Karpas-422 (cell line): Measurements from ENCODE around the gene KCTD7. TPM values are rescaled to one million over a fixed set of nuclear protein-coding genes. Genes with fewer than 3 reads are reported as not detected.
A peak's percentile ranks its signal among the peaks of the same experiment; 100 is the strongest.
"Not testable (repeated sequence)": the region's sequence is repeated elsewhere in the genome, so short reads cannot be mapped to it uniquely, and the experiment has no call there.

Source experiments
- DNase-seq: peaks from one replicate; pipeline ENCODE4 v3.0.0-alpha.2; 2015
- H2AFZ ChIP-seq: fragments of 200-600 bp; sonication (generic); 2 replicates; pipeline ENCODE4 v1.6.1; 2014; ENCODE audit warnings: antibody characterized with exemption, low read length, mixed read lengths
- H3K27ac ChIP-seq: fragments of 200-600 bp; sonication (generic); 2 replicates; pipeline ENCODE4 v1.5.1; 2014; ENCODE audit warnings: mild to moderate bottlenecking, low read length, moderate library complexity
- H3K27me3 ChIP-seq: fragments of 200-600 bp; sonication (generic); 2 replicates; pipeline ENCODE4 v1.6.1; 2014; ENCODE audit warnings: low read length, mixed read lengths
- H3K36me3 ChIP-seq: fragments of 200-600 bp; sonication (generic); 2 replicates; pipeline ENCODE4 v1.6.1; 2014; ENCODE audit warnings: low read length, mixed read lengths; ENCODE audit not compliant: insufficient read depth
- H3K4me1 ChIP-seq: fragments of 200-600 bp; sonication (generic); 2 replicates; pipeline ENCODE4 v1.6.1; 2014; ENCODE audit warnings: mild to moderate bottlenecking, low read length, mixed read lengths
- H3K4me2 ChIP-seq: fragments of 200-600 bp; sonication (generic); 2 replicates; pipeline ENCODE4 v1.6.1; 2014; ENCODE audit warnings: low read length, low read depth, mild to moderate bottlenecking; ENCODE audit not compliant: poor library complexity, severe bottlenecking
- H3K4me3 ChIP-seq: fragments of 200-600 bp; sonication (generic); 2 replicates; pipeline ENCODE4 v1.5.1; 2014; ENCODE audit warnings: mild to moderate bottlenecking, antibody characterized with exemption, low read length, mixed read lengths
- H3K79me2 ChIP-seq: fragments of 200-600 bp; sonication (generic); 2 replicates; pipeline ENCODE4 v1.6.1; 2014; ENCODE audit warnings: mild to moderate bottlenecking, low read length, mixed read lengths
- H3K9ac ChIP-seq: fragments of 200-600 bp; sonication (generic); 2 replicates; pipeline ENCODE4 v1.6.0; 2014; ENCODE audit warnings: low read length
- H3K9me2 ChIP-seq: fragments of 200-600 bp; sonication (generic), shearing (Covaris generic); replicated peaks from 2 replicates; pipeline ENCODE4 v1.6.0; 2014; ENCODE audit warnings: mild to moderate bottlenecking, low read length, moderate library complexity; ENCODE audit not compliant: insufficient read depth
- H3K9me3 ChIP-seq: fragments of 300-700, 200-600 bp; sonication (generic); 2 replicates; pipeline ENCODE4 v1.6.1; 2014; ENCODE audit warnings: low read length, mixed read lengths
- H4K20me1 ChIP-seq: fragments of 200-600 bp; sonication (generic); 2 replicates; pipeline ENCODE4 v1.6.1; 2014; ENCODE audit warnings: mild to moderate bottlenecking, antibody characterized with exemption, low read length, low read depth; ENCODE audit not compliant: insufficient read depth
- total RNA-seq: library from RNA; depleted of rRNA; stranded (reverse); fragments of >200 nt; shearing (Covaris generic); gene quantifications from 2 replicates; pipeline ENCODE4 v1.2.3, GENCODE V29; 2014; ENCODE audit warnings: low replicate concordance

KCTD7 gene
- total RNA-seq, 1 experiment from 2014 or later = 23.2 TPM

DNA sequence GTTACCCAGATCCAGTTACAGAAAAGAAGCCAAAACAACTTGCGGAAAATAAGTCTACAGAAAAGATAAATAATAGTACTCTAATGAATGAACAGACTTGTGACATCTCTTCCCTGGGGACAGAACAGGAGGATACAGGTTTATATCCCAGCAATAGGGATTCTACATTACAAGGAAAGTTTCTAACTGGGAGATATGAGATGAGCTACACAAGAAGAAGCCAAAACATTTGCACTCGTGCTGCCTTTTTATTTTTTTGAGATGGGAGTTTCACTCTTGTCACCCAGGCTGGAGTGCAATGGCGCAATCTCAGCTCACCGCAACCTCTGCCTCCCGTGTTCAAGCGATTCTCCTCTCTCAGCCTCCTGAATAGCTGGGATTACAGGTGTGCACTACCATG lies 22.3 kb downstream of the KCTD7 start:
- not testable (repeated sequence) for H3K9ac ChIP-seq, H3K27ac ChIP-seq, H2AFZ ChIP-seq, H3K9me2 ChIP-seq, H3K4me2 ChIP-seq, DNase-seq, H3K27me3 ChIP-seq, H3K4me3 ChIP-seq, H3K36me3 ChIP-seq, H3K9me3 ChIP-seq, H4K20me1 ChIP-seq
- Histone ChIP-seq H3K79me2 (peaks cover 33% of the 10 kb centered on the region), H3K4me1 (peaks cover 25% of the 10 kb centered on the region)

DNA sequence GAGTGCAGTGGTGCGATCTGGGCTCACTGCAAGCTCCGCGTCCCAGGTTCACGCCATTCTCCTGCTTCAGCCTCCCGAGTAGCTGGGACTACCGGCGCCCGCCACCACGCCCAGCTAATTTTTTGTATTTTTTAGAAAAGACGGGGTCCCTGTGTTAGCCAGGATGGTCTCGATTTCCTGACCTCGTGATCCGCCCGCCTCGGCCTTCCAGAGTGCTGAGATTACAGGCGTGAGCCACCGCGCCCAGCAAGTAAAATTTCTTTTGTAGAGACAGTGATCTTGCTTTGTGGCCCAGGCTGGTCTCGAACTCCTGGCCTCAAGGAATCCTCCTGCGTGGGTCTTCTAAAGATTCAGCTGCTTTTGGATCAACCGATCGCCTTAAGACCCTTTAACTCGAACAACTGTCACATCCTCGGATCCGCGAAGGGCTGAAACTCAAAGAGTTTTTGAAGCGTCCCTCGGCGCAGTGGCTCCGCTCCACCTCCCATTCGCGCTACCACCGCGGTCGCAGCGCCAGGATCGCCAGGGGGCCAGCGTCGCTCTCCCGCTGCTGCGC lies 25.1 kb downstream of the KCTD7 start:
- H2AFZ ChIP-seq = peak overlapping the region; percentile 64; the same call in 1 of the 2 replicates
- H3K4me3 ChIP-seq = peak overlapping the region; percentile 99
- peak overlapping the region; percentile 89 for H3K27ac ChIP-seq
- H3K27me3 ChIP-seq, DNase-seq, H3K36me3 ChIP-seq, H4K20me1 ChIP-seq, H3K9me2 ChIP-seq, H3K9me3 ChIP-seq: not testable (repeated sequence)
- H3K9ac ChIP-seq = peak overlapping the region; percentile 98
- peaks cover 60% of the 10 kb centered on the region for H3K79me2 ChIP-seq
- peaks cover 20% of the 10 kb centered on the region for H3K4me1 ChIP-seq
- peak overlapping the region; percentile 97 for H3K4me2 ChIP-seq

DNA sequence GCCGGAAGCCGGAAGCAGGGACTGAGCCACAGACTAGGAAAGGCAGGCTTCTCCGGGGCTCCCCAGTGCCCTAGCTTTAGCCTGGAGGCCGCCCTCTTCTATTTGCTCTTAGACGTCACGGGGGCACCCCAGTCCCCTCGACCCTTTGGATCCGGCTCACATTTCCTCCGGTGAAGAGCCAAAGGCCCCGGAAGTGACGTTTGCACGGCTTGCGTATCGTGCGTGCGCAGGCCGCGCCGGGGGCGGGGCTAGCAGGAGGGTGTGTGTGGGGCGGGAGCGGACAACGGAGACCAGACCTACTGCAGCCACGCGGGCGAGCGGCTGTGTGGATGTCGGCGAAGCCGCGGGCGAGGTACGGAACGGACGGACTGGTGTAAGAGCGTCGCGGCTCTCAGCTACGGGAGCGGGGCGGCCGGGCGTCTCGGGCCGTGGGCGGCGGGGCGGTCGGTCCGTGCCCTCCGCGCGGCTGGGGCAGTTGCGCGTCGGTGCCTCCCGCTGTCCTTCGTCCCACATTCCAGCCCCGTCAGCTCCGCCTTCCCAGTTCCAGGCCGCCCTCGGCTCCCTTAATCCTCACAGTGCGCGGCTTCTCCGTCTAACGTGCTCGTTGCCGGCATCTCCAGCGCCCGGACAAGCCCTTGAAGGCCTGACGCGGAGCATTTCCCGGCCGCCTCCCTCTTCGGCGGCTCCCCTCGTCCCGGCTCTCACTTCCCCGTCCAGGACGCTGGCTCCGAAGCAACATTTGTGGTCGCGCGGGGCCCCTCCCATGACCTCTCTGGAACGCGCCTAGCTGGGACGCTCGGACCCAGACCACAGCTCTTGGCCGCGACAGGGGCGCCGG lies 25.8 kb downstream of the KCTD7 start:
- H3K4me1 ChIP-seq = peaks cover 20% of the 10 kb centered on the region
- H2AFZ ChIP-seq = peak overlapping the region; percentile 64; the same call in 1 of the 2 replicates
- DNase-seq = peak; percentile 100
- no peaks in the 10 kb centered on the region for H4K20me1 ChIP-seq
- H3K9me3 ChIP-seq = no peaks in the 10 kb centered on the region
- H3K4me2 ChIP-seq = peak overlapping the region; percentile 97
- peak overlapping the region; percentile 99 for H3K4me3 ChIP-seq
- H3K27ac ChIP-seq = peak overlapping the region; percentile 89
- peaks cover 67% of the 10 kb centered on the region for H3K79me2 ChIP-seq
- no peaks in the 10 kb centered on the region for H3K9me2 ChIP-seq
- H3K9ac ChIP-seq = peak overlapping the region; percentile 98
- H3K36me3 ChIP-seq = 0 out of 2 replicates have a peak, but pooled peaks cover 3% of the 10 kb centered on the region
- H3K27me3 ChIP-seq = no peaks in the 10 kb centered on the region

DNA sequence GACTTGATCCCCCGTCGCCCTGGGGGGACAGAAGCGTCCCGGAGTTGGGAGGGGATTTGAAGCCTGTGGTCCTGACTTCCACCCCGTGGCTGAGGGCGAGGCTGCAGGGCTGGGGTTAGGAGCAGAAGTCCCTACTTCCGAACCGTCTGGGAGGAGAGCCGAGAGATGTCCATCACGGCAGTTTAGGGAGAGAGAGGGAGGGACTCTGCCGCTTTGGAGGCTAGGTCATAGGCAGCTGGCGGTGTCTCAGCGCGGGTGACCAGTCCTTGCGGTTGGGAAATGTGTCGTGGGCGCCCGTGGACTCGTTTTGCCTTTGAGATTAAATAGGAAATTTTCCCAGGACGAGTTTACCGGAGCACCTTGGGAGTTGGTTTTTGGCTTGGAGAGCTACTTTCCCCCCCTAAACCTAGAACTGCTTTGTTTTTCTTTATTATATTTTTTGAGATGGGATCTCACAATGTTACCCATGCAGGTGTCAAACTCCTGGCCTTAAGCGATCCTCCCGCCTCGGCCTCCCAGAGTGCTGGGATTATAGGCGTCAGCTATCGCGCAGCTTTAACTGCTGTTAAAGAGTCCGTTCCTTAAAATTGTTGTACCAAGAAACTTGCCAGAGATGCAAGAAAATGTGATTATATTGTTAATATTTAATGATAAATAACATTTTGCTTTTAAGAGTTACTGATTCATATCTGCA lies 26.6 kb downstream of the KCTD7 start:
- H3K36me3 ChIP-seq, H4K20me1 ChIP-seq, H3K9me3 ChIP-seq, DNase-seq, H3K27me3 ChIP-seq, H2AFZ ChIP-seq, H3K9me2 ChIP-seq: not testable (repeated sequence)
- Histone ChIP-seq H3K4me2 (peak overlapping the region; percentile 97), H3K4me1 (peaks cover 20% of the 10 kb centered on the region), H3K27ac (peak overlapping the region; percentile 60), H3K9ac (peak overlapping the region; percentile 98), H3K79me2 (peaks cover 74% of the 10 kb centered on the region), H3K4me3 (peak overlapping the region; percentile 99)

DNA sequence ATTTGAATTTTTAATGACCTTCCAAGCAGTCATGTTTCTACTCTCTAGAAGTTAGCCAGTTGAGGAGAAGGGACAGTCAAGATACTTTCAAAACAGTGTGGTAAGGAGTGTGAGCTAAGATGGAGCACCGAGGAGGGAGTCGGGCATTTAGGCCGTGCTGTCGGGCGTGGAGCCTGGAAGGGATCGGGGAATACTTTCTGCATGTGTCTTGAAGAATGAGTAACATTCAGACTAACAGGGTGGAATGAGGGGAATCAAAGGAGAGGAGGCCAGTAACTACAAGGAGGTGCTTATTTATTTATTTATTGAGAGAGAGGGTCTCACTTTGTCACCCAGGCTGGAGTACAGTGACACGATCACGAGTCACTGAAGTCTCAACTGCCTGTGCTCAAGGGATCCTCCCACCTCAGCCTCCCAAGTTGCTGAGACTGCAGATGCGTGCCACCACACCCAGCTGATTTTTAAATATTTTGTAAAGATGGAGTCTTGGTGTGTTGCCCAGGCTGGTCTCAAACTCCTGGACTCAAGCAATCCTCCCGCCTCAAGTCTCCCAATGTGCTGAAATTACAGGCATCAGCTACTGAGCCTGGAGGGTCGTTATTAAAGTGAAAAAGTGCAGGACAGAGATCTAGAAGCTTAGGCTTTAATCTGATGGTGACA lies 27.3 kb downstream of the KCTD7 start:
- H3K4me3 ChIP-seq = peak overlapping the region; percentile 99
- not testable (repeated sequence) for H3K27ac ChIP-seq, H3K36me3 ChIP-seq, H3K27me3 ChIP-seq, H2AFZ ChIP-seq, H3K9me2 ChIP-seq, H3K9me3 ChIP-seq, H4K20me1 ChIP-seq, DNase-seq
- H3K9ac ChIP-seq = peak overlapping the region; percentile 30; the same call in 1 of the 2 replicates
- peak overlapping the region; percentile 97 for H3K4me2 ChIP-seq
- H3K79me2 ChIP-seq = peaks cover 80% of the 10 kb centered on the region
- peaks cover 20% of the 10 kb centered on the region for H3K4me1 ChIP-seq

DNA sequence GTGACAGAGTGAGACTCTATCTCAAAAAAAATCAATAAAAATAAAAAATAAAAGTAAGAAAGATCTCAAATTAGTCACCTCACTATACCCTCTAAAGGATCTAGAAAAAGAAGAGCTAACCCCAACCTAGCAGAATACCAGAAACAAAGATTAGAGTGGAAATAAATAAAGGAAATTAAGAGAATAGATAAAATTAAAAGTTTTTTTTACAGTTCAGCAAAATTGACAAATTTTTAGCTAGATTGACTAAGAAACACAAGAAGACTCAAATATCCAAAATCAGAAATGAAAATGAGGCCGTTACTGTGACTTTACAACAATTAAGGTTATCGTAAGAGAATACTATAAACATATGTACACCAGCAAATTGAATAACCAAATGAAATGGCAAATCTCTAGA lies 29.1 kb downstream of the KCTD7 start:
- Histone ChIP-seq H3K4me2 (no peak overlapping the region), H3K27ac (no peak overlapping the region), H3K4me3 (no peak overlapping the region), H3K9me2 (no peaks in the 10 kb centered on the region), H4K20me1 (0 out of 2 replicates have a peak, but pooled peaks cover 6% of the 10 kb centered on the region), H2AFZ (no peak overlapping the region), H3K36me3 (0 out of 2 replicates have a peak, but pooled peaks cover 3% of the 10 kb centered on the region), H3K4me1 (peaks cover 20% of the 10 kb centered on the region), H3K79me2 (peaks cover 91% of the 10 kb centered on the region), H3K27me3 (no peaks in the 10 kb centered on the region), H3K9ac (no peak overlapping the region), H3K9me3 (no peaks in the 10 kb centered on the region)
- DNase-seq = no peak

DNA sequence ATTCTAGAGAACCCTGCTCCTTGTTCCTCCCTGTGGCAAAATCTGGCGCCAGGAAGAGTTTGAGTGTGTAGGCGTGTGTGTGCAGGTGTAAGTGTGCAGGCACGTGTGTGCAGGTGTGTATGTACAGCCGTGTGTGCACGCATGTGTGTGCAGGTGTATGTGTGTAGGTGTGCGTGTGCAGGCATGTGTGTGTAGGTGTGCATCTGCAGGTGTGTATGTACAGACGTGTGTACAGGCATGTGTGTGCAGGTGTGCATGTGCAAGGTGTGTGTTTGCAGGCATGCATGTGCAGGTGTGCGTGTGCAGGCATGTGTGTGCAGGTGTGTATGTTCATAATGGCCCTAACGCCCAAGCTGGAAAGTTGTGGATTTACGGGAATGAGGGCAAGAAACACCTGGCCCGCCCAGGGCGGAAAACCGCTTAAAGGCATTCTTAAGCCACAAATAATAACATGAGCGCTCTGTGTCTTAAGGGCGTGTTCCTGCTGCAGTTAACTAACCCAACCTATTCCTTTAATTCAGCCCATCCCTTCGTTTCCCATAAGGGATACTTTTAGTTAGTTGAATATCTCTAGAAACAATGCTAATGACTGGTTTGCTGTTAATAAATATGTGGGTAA lies 34.1 kb downstream of the KCTD7 start:
- Histone ChIP-seq H3K4me2 (no peak overlapping the region), H3K27ac (no peak overlapping the region), H3K79me2 (peaks cover 89% of the 10 kb centered on the region)

More for the DNA sequence above, 34.1 kb downstream of the KCTD7 start:
- Histone ChIP-seq H3K36me3 (no peaks in the 10 kb centered on the region), H3K9me2 (no peaks in the 10 kb centered on the region), H4K20me1 (0 out of 2 replicates have a peak, but pooled peaks cover 10% of the 10 kb centered on the region), H3K4me3 (no peak overlapping the region), H3K9ac (no peak overlapping the region), H3K4me1 (no peaks in the 10 kb centered on the region), H3K9me3 (no peaks in the 10 kb centered on the region), H2AFZ (no peak overlapping the region), H3K27me3 (no peaks in the 10 kb centered on the region)
- no peak for DNase-seq
